Epithelial cell of proximal tubule (primary cell): Measurements from ENCODE around the gene CCNF. TPM values are rescaled to one million over a fixed set of nuclear protein-coding genes. Genes with fewer than 3 reads are reported as not detected.
"Not testable (repeated sequence)": the region's sequence is repeated elsewhere in the genome, so short reads cannot be mapped to it uniquely, and the experiment has no call there.

ENCODE experiments used
- DNase-seq: peaks from one replicate; pipeline ENCODE4 v3.0.0-alpha.2; 2011; ENCODE audit warnings: low read depth
- H3K4me3 ChIP-seq: 2 replicates; pipeline ENCODE4 v1.5.1; 2011; ENCODE audit warnings: low read depth, mild to moderate bottlenecking, low read length
- CTCF ChIP-seq: conservative IDR thresholded peaks from 2 replicates; pipeline ENCODE4 v1.5.1; 2012; ENCODE audit warnings: low read depth, mild to moderate bottlenecking, low read length
- total RNA-seq: library from RNA; depleted of rRNA; stranded (reverse); fragments of >200 nt; gene quantifications from 2 replicates; pipeline ENCODE4 v1.2.3, GENCODE V29; 2015

The CCNF gene
- total RNA-seq, 1 donor from 2014 or later: 47.5 TPM

- no peak overlapping the region for H3K4me3 ChIP-seq
- TF ChIP-seq CTCF: no peak
- DNase-seq: no peak
Measured at GRCh38 chr16:2476345-2476720, 47.1 kb downstream of the CCNF start.

GRCh38 chr16:2476741-2477140 is 47.5 kb downstream of the CCNF start:
- H3K4me3 ChIP-seq: no peak overlapping the region
- no peak for TF ChIP-seq CTCF
- DNase-seq: no peak

GRCh38 chr16:2477327-2477726 is 48.1 kb downstream of the CCNF start:
- no peak for TF ChIP-seq CTCF
- no peak overlapping the region for H3K4me3 ChIP-seq
- DNase-seq: no peak

GRCh38 chr16:2478279-2478678 is 49.0 kb downstream of the CCNF start:
- no peak overlapping the region for H3K4me3 ChIP-seq
- DNase-seq: no peak
- no peak for TF ChIP-seq CTCF

DNA sequence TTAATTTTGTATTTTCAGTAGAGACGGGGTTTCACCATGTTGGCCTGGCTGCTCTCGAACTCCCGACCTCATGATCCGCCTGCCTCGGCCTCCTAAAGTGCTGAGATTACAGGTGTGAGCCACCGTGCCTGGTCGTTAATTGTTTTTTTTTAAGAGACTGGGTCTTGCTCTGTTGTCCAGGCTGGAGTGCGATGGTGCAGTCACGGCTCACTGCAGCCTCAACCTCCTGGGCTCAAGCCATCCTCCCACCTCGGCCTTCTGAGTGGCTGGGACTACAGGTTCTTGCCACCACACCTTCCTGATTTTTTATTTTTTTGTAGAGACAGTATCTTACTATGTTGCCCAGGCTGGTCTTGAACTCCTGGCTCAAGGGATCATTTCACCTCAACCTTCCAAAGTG is 50.7 kb downstream of the CCNF start:
- H3K4me3 ChIP-seq, DNase-seq: not testable (repeated sequence)

DNA sequence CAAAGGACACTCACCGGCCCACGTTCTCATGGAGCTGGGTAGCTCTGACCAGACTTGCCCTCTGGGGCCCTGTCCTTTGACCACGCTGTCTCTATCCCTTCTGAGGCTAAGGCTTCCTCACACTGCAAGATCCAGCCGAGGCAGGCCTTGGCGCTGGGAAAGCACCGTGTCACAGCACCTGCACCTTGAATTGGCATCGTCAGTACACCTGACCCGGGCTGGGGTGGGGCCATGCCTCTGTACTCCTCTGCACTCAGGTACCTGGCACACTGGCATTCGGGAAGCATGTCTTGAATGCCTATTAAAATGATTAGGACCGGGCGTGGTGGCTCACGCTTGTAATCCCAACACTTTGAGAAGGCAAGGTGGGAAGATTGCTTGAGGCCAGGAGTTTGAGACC is 51.7 kb downstream of the CCNF start:
- no peak for DNase-seq
- no peak overlapping the region for H3K4me3 ChIP-seq
- no peak for TF ChIP-seq CTCF

- no peak for DNase-seq
- peak; percentile 11 for TF ChIP-seq CTCF
- H3K4me3 ChIP-seq: no peak overlapping the region
Measured at GRCh38 chr16:2481676-2482075, 52.4 kb downstream of the CCNF start.

GRCh38 chr16:2482249-2482648 is 53.0 kb downstream of the CCNF start:
- DNase-seq: no peak

More at GRCh38 chr16:2482249-2482648, 53.0 kb downstream of the CCNF start:
- H3K4me3 ChIP-seq: no peak overlapping the region
- TF ChIP-seq CTCF: no peak
